NCI-H1436 treated with DMSO at 0.1 percent for 48 hours (cell line): Measurements from ENCODE around the gene GJA9.
A peak's percentile ranks its signal among the peaks of the same experiment; 100 is the strongest.
"Not testable (repeated sequence)": the region's sequence is repeated elsewhere in the genome, so short reads cannot be mapped to it uniquely, and the experiment has no call there.

Experiments
- DNase-seq: peaks from one replicate; lab custom pipeline; 2025; lab: John Stamatoyannopoulos, UW

The GJA9 gene

GRCh38 chr1:38873027-38873969, 8.1 kb downstream of the GJA9 start, which contains the start of gene MYCBP:
Gene MYCBP, minus strand, starts transcription at chr1:38873348. Its CDS starts 43 bp downstream, at chr1:38873305.
- peak; percentile 71 for DNase-seq

GRCh38 chr1:38872401-38873026, 8.9 kb downstream of the GJA9 start:
- no peak for DNase-seq

GRCh38 chr1:38870996-38871395, 10.4 kb downstream of the GJA9 start:
- no peak for DNase-seq

- DNase-seq, result no peak
These were observed 14.2 kb downstream of the GJA9 start for GRCh38 chr1:38867208-38867607.

- no peak for DNase-seq
These were observed 16.2 kb downstream of the GJA9 start for GRCh38 chr1:38865112-38865715.

- DNase-seq, result no peak
These were observed 21.0 kb downstream of the GJA9 start for GRCh38 chr1:38860454-38860795.

- peak; percentile 87 for DNase-seq
These were observed 21.6 kb downstream of the GJA9 start, which contains the start of gene RRAGC for GRCh38 chr1:38859561-38860453. Gene RRAGC, minus strand, starts transcription at chr1:38859772. Its CDS starts 126 bp downstream, at chr1:38859646.

- DNase-seq, result no peak
These were observed 22.4 kb downstream of the GJA9 start for GRCh38 chr1:38858833-38859560.

- DNase-seq, result no peak
These were observed 28.6 kb downstream of the GJA9 start for GRCh38 chr1:38852780-38853179.

- DNase-seq, result no peak
These were observed 33.3 kb downstream of the GJA9 start for GRCh38 chr1:38848071-38848470.

- DNase-seq, result no peak
These were observed 35.2 kb downstream of the GJA9 start for GRCh38 chr1:38846210-38846609.

GRCh38 chr1:38845088-38845487, 36.3 kb downstream of the GJA9 start:
- not testable (repeated sequence) for DNase-seq

- DNase-seq, result no peak
These were observed 41.1 kb downstream of the GJA9 start for GRCh38 chr1:38840281-38840680.

- DNase-seq, result no peak
These were observed 42.0 kb downstream of the GJA9 start for GRCh38 chr1:38839363-38839762.

- DNase-seq, result not testable (repeated sequence)
These were observed 45.1 kb downstream of the GJA9 start for GRCh38 chr1:38836316-38836715.

- DNase-seq, result peak; percentile 54
These were observed 46.2 kb downstream of the GJA9 start for GRCh38 chr1:38834937-38835827.

- DNase-seq, result no peak
These were observed 47.1 kb downstream of the GJA9 start for GRCh38 chr1:38834221-38834782.

GRCh38 chr1:38833146-38833545, 48.2 kb downstream of the GJA9 start:
- no peak for DNase-seq

GRCh38 chr1:38832370-38832734, 49.0 kb downstream of the GJA9 start:
- no peak for DNase-seq
